GM12878 (cell line): ENCODE results near the gene PAFAH2. TPM values are rescaled to one million over a fixed set of nuclear protein-coding genes. Genes with fewer than 3 reads are reported as not detected.

Source experiments
- ATAC-seq: fragments of 200-7000 bp; cut with Tn5 transposase; 3 replicates; pipeline ENCODE4 v1.9.1; 2020; ENCODE audit warnings: mild to moderate bottlenecking, moderate library complexity
- BruUV-seq: library from RNA; stranded (reverse); fragments of 400-500 nt; replicated peaks from 2 replicates; lab custom pipeline; 2021; lab: Mats Ljungman, UMichigan
- CTCF ChIA-PET: fragments of 300-600 bp; sonication (Branson Sonifier 250); formaldehyde crosslinking; extraction: SDS; loops from one replicate; lab custom pipeline; 2021; ENCODE audit warnings: inconsistent platforms; lab: Yijun Ruan, JAX
- POLR2A ChIA-PET: fragments of 350-600 bp; formaldehyde crosslinking; extraction: SDS; loops from one replicate; lab custom pipeline; 2021; ENCODE audit warnings: inconsistent platforms; lab: Charles Lee
- RAD21 ChIA-PET: fragments of 300-600 bp; sonication (Branson Sonifier 250); formaldehyde crosslinking; loops from one replicate; lab custom pipeline; 2023; ENCODE audit warnings: antibody characterized with exemption; ENCODE audit not compliant: unreplicated experiment; lab: Charles Lee
- SMC1A ChIA-PET: fragments of 300-600 bp; sonication (Branson Sonifier 250); formaldehyde crosslinking; loops from one replicate; lab custom pipeline; 2023; ENCODE audit not compliant: unreplicated experiment, uncharacterized antibody; lab: Charles Lee
- DNase-seq: peaks from one replicate; pipeline ENCODE4 v3.0.0-alpha.2; 2011; ENCODE audit warnings: low read depth, low spot score
- FAIRE-seq: peaks from 3 replicates; lab custom pipeline; 2011; peaks lifted over from hg19 to GRCh38; lab: Jason Lieb, UNC
- H2AFZ ChIP-seq: 2 replicates; pipeline ENCODE4 v1.6.0; 2011; ENCODE audit warnings: low read depth, low read length, control low read depth; ENCODE audit not compliant: control insufficient read depth
- H3K27ac ChIP-seq: 2 replicates; pipeline ENCODE4 v1.5.1; 2011; ENCODE audit warnings: control low read depth; ENCODE audit not compliant: control insufficient read depth, insufficient read depth
- H3K27me3 ChIP-seq, 2 experiments: replicated peaks in 1 of 2; 2 replicates each; pipeline versions ENCODE4 v1.6.0 to v1.6.1; 2011; ENCODE audit warnings: low read length in 1 of 2; ENCODE audit not compliant: control insufficient read depth in 2 of 2, insufficient read depth in 2 of 2
- H3K36me3 ChIP-seq, 2 experiments: 2 replicates each; pipeline ENCODE4 v1.5.1; 2011; ENCODE audit warnings: low read length in 1 of 2; ENCODE audit not compliant: control insufficient read depth in 2 of 2, insufficient read depth in 2 of 2
- H3K4me1 ChIP-seq: 2 replicates; pipeline ENCODE4 v1.6.1; 2011; ENCODE audit warnings: mild to moderate bottlenecking, low read length, moderate library complexity, mixed read lengths; ENCODE audit not compliant: control insufficient read depth, insufficient read depth
- H3K4me2 ChIP-seq: 2 replicates; pipeline ENCODE4 v1.6.0; 2011; ENCODE audit warnings: control low read depth; ENCODE audit not compliant: control insufficient read depth, insufficient read depth
- H3K4me3 ChIP-seq: fragments of 200-600 bp; sonication (generic); 2 replicates; pipeline ENCODE4 v1.5.1; 2016
- H3K79me2 ChIP-seq: 2 replicates; pipeline ENCODE4 v1.6.0; 2011; ENCODE audit warnings: low read length; ENCODE audit not compliant: control insufficient read depth, insufficient read depth
- H3K9ac ChIP-seq: 2 replicates; pipeline ENCODE4 v1.8.0; 2011; ENCODE audit warnings: low read length, control low read depth, mixed read lengths; ENCODE audit not compliant: control insufficient read depth, insufficient read depth
- H3K9me3 ChIP-seq: replicated peaks from 3 replicates; pipeline ENCODE4 v1.5.1; 2011; ENCODE audit warnings: mild to moderate bottlenecking, low read length; ENCODE audit not compliant: control insufficient read depth, insufficient read depth
- H4K20me1 ChIP-seq: 2 replicates; pipeline ENCODE4 v1.6.0; 2011; ENCODE audit not compliant: control insufficient read depth, insufficient read depth
- KAT2A ChIP-seq: conservative IDR thresholded peaks from 2 replicates; pipeline ENCODE4 v1.6.1; 2011; ENCODE audit warnings: low read depth, low read length; ENCODE audit not compliant: control insufficient read depth
- PAX5 ChIP-seq: IDR thresholded peaks from 2 replicates; pipeline ENCODE4 v1.6.1; 2011; ENCODE audit warnings: low read depth, low read length, borderline replicate concordance
- PRDM15 ChIP-seq: fragments of 450-650 bp; formaldehyde crosslinking; IDR thresholded peaks from 2 replicates; pipeline ENCODE4 v1.4.0; 2020; ENCODE audit warnings: mild to moderate bottlenecking, moderate library complexity
- ZNF622 ChIP-seq: fragments of 450-650 bp; IDR thresholded peaks from 2 replicates; pipeline ENCODE4 v1.6.1; 2017; ENCODE audit warnings: mild to moderate bottlenecking, inconsistent platforms
- WGBS: methylation state at CpG from one replicate; pipeline ENCODE4 v1.1.6; 2016; ENCODE audit warnings: low lambda C conversion rate; ENCODE audit not compliant: insufficient replicate concordance, insufficient coverage; ENCODE audit errors: missing lambda C conversion rate; 5-methylcytosine and 5-hydroxymethylcytosine counted together
- in situ Hi-C: fragments of 300-500 bp; cut with MboI; formaldehyde crosslinking; loops from 9 replicates; pipeline ENCODE4 v1.14.3; 2018; ENCODE audit warnings: mixed read lengths
- intact Hi-C: fragments of 100-400 bp; cut with micrococcal nuclease; formaldehyde crosslinking; loops from one replicate; pipeline ENCODE4 v1.14.2; 2022; ENCODE audit not compliant: unreplicated experiment
- polyA plus RNA-seq, 11 experiments: library from polyadenylated mRNA; depleted of rRNA in 4 of 11; unstranded in 6 of 11; stranded (reverse) in 5 of 11; fragments of >200 nt; fragmentation: Nextera tagmentation in 4 of 11; fragmentation: Illumina TruSeq in 1 of 11; extraction: Ambion mirVana in 4 of 11; extraction: Trizol in 1 of 11; gene quantifications; 1 replicate in 1 of 11; 2 replicates in 10 of 11; pipeline versions ENCODE4 v1.2.1 to v1.2.3, GENCODE V29; 2011 to 2016; ENCODE audit warnings: inconsistent platforms in 2 of 11, missing spikeins in 2 of 11, low read depth in 1 of 11
- total RNA-seq, 4 experiments: library from RNA; depleted of rRNA in 3 of 4; stranded (reverse); fragments of >200 nt in 3 of 4; fragmentation: Illumina TruSeq in 1 of 4; extraction: Trizol in 1 of 4; gene quantifications; 2 replicates each; pipeline versions ENCODE4 v1.2.1 to v1.2.3, GENCODE V29; 2013 to 2021
- TF ChIP-seq, protein P1 (sequence below): IDR thresholded peaks from 2 replicates; pipeline ENCODE4 v1.6.1; 2012; ENCODE audit warnings: mild to moderate bottlenecking, low read depth, low read length
- TF ChIP-seq, protein P2 (sequence below): fragments of 450-650 bp; IDR thresholded peaks from 2 replicates; pipeline ENCODE4 v1.6.1; 2014; ENCODE audit warnings: mild to moderate bottlenecking

PAFAH2 gene
- total and polyA plus RNA-seq, 10 of the 15 experiments (the other 5 are each of a cell fraction or from before 2014, with no cell fraction given), result 3.0 to 9.5 (median 6.5) TPM

GRCh38 chr1:26016258-26016952 lies 18.5 kb upstream of the PAFAH2 start:
- Histone ChIP-seq H3K4me2 (no peak overlapping the region), H4K20me1 (no peaks in the 10 kb centered on the region), H3K4me1 (peaks cover 8% of the 10 kb centered on the region; the same call in 1 of the 2 replicates), H3K36me3 (no peaks in the 10 kb centered on the region), H3K4me3 (no peak overlapping the region), H3K79me2 (no peaks in the 10 kb centered on the region), H3K27ac (no peak overlapping the region), H3K27me3 (no peaks in the 10 kb centered on the region), H3K9me3 (no peaks in the 10 kb centered on the region), H2AFZ (no peak overlapping the region), H3K9ac (no peak overlapping the region)
- peak; percentile 87 for ATAC-seq
- no TSS peak for BruUV-seq
- no peak for FAIRE-seq
- no peak for DNase-seq
- TF ChIP-seq PAX5 (peak; percentile 44; the same call in 1 of the 2 replicates), KAT2A (no peak)
- 41% methylated on average over 10 of the region's 10 CpGs for WGBS
- ChIA-PET RAD21 (interaction anchor here (0.5 to 1.7 kb wide), 3 partner anchors 19 to 173 kb away, joined by 4 to 6 read pairs (median 5); partner anchors contain the start of gene PAFAH2), POLR2A (interaction anchor here (0.6 kb wide), 1 partner anchor 9 kb away, joined by 3 read pairs; no protein-coding TSS in a partner anchor), CTCF (interaction anchor here (1.9 kb wide), 1 partner anchor 19 kb away, joined by 7 read pairs; the partner anchor contains the start of gene PAFAH2), SMC1A (interaction anchor here (0.7 to 1.0 kb wide), 2 partner anchors 9 to 179 kb away, joined by 3 read pairs; no protein-coding TSS in a partner anchor)
- in situ Hi-C loops (no loop called here), intact Hi-C loops (no loop called here)

GRCh38 chr1:26015358-26015757 lies 17.5 kb upstream of the PAFAH2 start:
- CTCF ChIA-PET, result no interaction called here
- H3K4me2 ChIP-seq, result no peak overlapping the region
- H3K4me1 ChIP-seq, result peaks cover 8% of the 10 kb centered on the region; the same call in 1 of the 2 replicates
- no peaks in the 10 kb centered on the region for H3K9me3 ChIP-seq
- SMC1A ChIA-PET, result no interaction called here
- FAIRE-seq, result no peak
- H3K27ac ChIP-seq, result no peak overlapping the region
- H2AFZ ChIP-seq, result no peak overlapping the region
- POLR2A ChIA-PET, result no interaction called here
- RAD21 ChIA-PET, result no interaction called here
- H3K27me3 ChIP-seq, result no peaks in the 10 kb centered on the region
- H4K20me1 ChIP-seq, result no peaks in the 10 kb centered on the region
- in situ Hi-C loops (no loop called here), intact Hi-C loops (no loop called here)
- H3K4me3 ChIP-seq, result no peak overlapping the region
- no peak for ATAC-seq
- H3K9ac ChIP-seq, result no peak overlapping the region
- no TSS peak for BruUV-seq
- H3K79me2 ChIP-seq, result no peaks in the 10 kb centered on the region
- H3K36me3 ChIP-seq, result no peaks in the 10 kb centered on the region
- 65% methylated on average over 2 of the region's 2 CpGs for WGBS
- DNase-seq, result no peak
- TF ChIP-seq ZNF622 (no peak), PRDM15 (CRISPR knock-in tag) (no peak)
- TF ChIP-seq, protein P1, sequence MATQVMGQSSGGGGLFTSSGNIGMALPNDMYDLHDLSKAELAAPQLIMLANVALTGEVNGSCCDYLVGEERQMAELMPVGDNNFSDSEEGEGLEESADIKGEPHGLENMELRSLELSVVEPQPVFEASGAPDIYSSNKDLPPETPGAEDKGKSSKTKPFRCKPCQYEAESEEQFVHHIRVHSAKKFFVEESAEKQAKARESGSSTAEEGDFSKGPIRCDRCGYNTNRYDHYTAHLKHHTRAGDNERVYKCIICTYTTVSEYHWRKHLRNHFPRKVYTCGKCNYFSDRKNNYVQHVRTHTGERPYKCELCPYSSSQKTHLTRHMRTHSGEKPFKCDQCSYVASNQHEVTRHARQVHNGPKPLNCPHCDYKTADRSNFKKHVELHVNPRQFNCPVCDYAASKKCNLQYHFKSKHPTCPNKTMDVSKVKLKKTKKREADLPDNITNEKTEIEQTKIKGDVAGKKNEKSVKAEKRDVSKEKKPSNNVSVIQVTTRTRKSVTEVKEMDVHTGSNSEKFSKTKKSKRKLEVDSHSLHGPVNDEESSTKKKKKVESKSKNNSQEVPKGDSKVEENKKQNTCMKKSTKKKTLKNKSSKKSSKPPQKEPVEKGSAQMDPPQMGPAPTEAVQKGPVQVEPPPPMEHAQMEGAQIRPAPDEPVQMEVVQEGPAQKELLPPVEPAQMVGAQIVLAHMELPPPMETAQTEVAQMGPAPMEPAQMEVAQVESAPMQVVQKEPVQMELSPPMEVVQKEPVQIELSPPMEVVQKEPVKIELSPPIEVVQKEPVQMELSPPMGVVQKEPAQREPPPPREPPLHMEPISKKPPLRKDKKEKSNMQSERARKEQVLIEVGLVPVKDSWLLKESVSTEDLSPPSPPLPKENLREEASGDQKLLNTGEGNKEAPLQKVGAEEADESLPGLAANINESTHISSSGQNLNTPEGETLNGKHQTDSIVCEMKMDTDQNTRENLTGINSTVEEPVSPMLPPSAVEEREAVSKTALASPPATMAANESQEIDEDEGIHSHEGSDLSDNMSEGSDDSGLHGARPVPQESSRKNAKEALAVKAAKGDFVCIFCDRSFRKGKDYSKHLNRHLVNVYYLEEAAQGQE, result no peak
- TF ChIP-seq, protein P2, sequence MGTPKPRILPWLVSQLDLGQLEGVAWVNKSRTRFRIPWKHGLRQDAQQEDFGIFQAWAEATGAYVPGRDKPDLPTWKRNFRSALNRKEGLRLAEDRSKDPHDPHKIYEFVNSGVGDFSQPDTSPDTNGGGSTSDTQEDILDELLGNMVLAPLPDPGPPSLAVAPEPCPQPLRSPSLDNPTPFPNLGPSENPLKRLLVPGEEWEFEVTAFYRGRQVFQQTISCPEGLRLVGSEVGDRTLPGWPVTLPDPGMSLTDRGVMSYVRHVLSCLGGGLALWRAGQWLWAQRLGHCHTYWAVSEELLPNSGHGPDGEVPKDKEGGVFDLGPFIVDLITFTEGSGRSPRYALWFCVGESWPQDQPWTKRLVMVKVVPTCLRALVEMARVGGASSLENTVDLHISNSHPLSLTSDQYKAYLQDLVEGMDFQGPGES, result no peak
